Fibroblast of villous mesenchyme (primary cell): Measurements from ENCODE around the gene MCC. TPM values are rescaled to one million over a fixed set of nuclear protein-coding genes. Genes with fewer than 3 reads are reported as not detected.
A peak's percentile ranks its signal among the peaks of the same experiment; 100 is the strongest.
"Not testable (repeated sequence)": the region's sequence is repeated elsewhere in the genome, so short reads cannot be mapped to it uniquely, and the experiment has no call there.

Experiments
- DNase-seq: peaks from one replicate; pipeline ENCODE4 v3.0.0-alpha.2; 2010; ENCODE audit warnings: low read depth
- H3K4me3 ChIP-seq: 2 replicates; pipeline ENCODE4 v1.5.1; 2011; ENCODE audit warnings: low read depth, mild to moderate bottlenecking, low read length
- CTCF ChIP-seq: IDR thresholded peaks from 2 replicates; pipeline ENCODE4 v1.5.1; 2012; ENCODE audit warnings: low read depth, mild to moderate bottlenecking, low read length; ENCODE audit not compliant: insufficient read depth
- total RNA-seq: library from RNA; depleted of rRNA; stranded (reverse); fragments of >200 nt; gene quantifications from 2 replicates; pipeline ENCODE4 v1.2.3, GENCODE V29; 2012

The MCC gene
- total RNA-seq, 1 donor, result 37.6 TPM

DNA sequence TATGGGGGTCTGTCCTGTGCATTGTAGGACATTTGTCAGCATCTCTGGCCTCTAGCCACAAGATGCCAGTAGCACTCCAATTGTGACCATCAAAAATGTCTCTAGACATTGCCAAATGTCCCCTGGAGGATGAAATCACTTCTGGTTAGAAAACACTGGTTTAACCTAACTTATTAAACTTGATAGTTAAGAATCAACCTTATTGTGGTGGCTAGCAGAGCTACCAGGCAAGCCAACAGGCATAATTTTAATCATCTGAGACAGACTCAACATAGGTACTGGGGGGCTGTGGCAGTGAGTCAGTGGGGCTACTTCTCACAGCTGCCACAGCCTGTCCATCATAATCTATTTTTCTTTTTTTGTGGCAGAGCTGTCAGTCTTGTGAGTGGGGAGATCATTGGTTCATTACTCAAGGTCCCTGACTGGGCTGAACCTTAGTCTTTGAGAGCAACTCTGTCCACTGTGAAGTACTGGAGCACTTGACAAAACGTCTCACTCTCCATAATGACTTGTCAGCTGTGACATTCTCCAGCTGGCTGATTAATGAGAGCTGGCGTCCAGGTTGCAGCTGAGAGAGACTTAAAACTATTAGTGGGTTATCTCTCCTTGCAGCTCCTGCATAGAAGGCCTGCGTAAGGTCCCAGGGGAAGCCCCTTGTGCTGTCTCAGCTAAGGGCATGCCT, 403.7 kb downstream of the MCC start:
- TF ChIP-seq CTCF, result no peak
- no peak for DNase-seq
- H3K4me3 ChIP-seq, result no peak overlapping the region

DNA sequence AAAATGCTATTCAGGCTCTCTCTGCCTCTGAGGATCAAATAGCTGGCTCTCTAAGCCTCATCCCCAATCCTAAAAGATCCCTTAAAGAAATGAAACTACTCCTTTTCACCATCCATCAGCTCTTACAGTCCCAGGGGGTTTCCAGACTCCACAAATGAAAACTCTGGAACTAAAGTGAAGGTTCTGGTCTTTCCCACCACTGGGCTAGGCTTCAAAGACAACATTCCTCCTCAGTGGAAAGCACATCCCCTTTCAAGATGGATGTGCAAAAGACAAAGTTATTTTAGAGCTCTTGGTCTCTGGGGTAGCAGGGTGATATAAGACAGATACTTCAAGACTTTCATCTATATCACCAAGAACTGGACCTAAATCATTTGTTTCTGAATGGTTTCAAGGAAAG, 404.8 kb downstream of the MCC start:
- no peak for TF ChIP-seq CTCF
- no peak overlapping the region for H3K4me3 ChIP-seq
- no peak for DNase-seq

DNA sequence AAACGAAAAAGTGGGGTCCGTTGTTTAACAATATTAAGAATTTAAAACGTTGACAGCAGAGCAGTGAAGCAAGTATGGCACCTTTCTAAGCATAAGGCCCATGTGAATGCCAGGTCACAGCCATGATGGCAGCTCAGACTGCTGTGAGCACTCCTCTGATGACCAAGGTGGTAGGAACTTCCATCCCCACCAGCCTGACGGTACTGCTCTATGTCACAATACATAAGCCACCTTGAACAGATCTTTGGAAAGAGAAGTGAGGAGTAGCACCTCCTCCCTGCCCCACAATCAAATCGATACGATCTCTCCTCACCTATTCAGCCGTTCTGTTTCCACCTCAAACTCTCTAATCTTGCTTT, 405.7 kb downstream of the MCC start:
- no peak for TF ChIP-seq CTCF
- no peak overlapping the region for H3K4me3 ChIP-seq

GRCh38 chr5:113081881-113082546, 406.2 kb downstream of the MCC start:
- TF ChIP-seq CTCF, result no peak
- DNase-seq, result peak; percentile 44
- no peak overlapping the region for H3K4me3 ChIP-seq

More for the DNA sequence above, 405.7 kb downstream of the MCC start:
- no peak for DNase-seq

GRCh38 chr5:113081091-113081839, 407.0 kb downstream of the MCC start:
- no peak for DNase-seq
- TF ChIP-seq CTCF, result no peak
- H3K4me3 ChIP-seq, result no peak overlapping the region

- DNase-seq, H3K4me3 ChIP-seq: not testable (repeated sequence)
These were observed 411.6 kb downstream of the MCC start for GRCh38 chr5:113076649-113077048.

DNA sequence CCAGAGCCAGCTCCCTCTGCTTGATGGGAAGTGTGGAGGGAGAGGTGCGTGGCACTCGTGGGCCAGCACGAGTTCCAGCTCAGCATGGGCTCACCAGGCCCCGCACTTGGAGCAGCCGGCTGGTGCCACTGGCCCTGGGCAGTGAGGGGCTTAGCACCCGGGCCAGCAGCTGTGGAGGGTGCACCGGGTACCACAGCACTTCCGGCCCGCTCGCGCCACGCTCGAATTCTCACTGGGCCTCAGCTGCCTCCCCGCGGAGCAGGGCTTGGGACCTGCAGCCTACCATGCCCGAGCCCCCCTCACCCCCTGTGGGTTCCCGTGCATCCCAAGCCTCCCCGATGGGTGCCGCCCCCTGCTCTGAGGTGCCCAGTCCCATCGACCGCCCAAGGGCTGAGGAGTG, 413.2 kb downstream of the MCC start:
- DNase-seq, result no peak
- TF ChIP-seq CTCF, result no peak

GRCh38 chr5:113073629-113074034, 414.6 kb downstream of the MCC start:
- not testable (repeated sequence) for DNase-seq, H3K4me3 ChIP-seq

More for the DNA sequence above, 413.2 kb downstream of the MCC start:
- no peak overlapping the region for H3K4me3 ChIP-seq
